Activated CD4-positive, alpha-beta memory T cell treated with anti-CD3 and anti-CD28 coated beads, Interleukin-2, amount 10 ng/mL, durations not matched to agents 7 days and 5 days (primary cell): Measurements from ENCODE around the gene NUP98. TPM values are rescaled to one million over a fixed set of nuclear protein-coding genes. Genes with fewer than 3 reads are reported as not detected.
A peak's percentile ranks its signal among the peaks of the same experiment; 100 is the strongest.
"Not testable (repeated sequence)": the region's sequence is repeated elsewhere in the genome, so short reads cannot be mapped to it uniquely, and the experiment has no call there.

Experiments
- CTCF ChIA-PET: fragments of 350-600 bp; sonication (Branson Sonifier 250); formaldehyde crosslinking; loops from one replicate; lab custom pipeline; 2021; ENCODE audit warnings: antibody characterized with exemption, inconsistent platforms; lab: Charles Lee
- POLR2A ChIA-PET: fragments of 350-600 bp; sonication (Branson Sonifier 250); formaldehyde crosslinking; loops from one replicate; lab custom pipeline; 2021; ENCODE audit warnings: antibody characterized with exemption; lab: Charles Lee
- DNase-seq: peaks from one replicate; pipeline ENCODE4 v3.0.0-alpha.2; 2020
- H3K27ac Mint-ChIP-seq: one replicate; pipeline ENCODE4 v1.8.0; 2021; ENCODE audit warnings: mild to moderate bottlenecking, mixed read lengths
- H3K27me3 Mint-ChIP-seq: one replicate; pipeline ENCODE4 v1.8.0; 2021; ENCODE audit warnings: mixed read lengths
- H3K36me3 Mint-ChIP-seq: one replicate; pipeline ENCODE4 v1.8.0; 2021; ENCODE audit warnings: low read depth, mixed read lengths
- H3K4me1 Mint-ChIP-seq: one replicate; pipeline ENCODE4 v1.8.0; 2021; ENCODE audit warnings: mixed read lengths
- H3K4me3 Mint-ChIP-seq: one replicate; pipeline ENCODE4 v1.8.0; 2021; ENCODE audit warnings: mild to moderate bottlenecking, mixed read lengths
- H3K9me3 Mint-ChIP-seq: one replicate; pipeline ENCODE4 v1.8.0; 2021; ENCODE audit warnings: mixed read lengths
- total RNA-seq, 2 experiments: library from RNA; stranded (reverse); gene quantifications; one replicate each; pipeline ENCODE4 v1.2.3, GENCODE V29; 2021

Gene NUP98
- total RNA-seq, 2 experiments from 2014 or later = 93.9 to 95.2 TPM

DNA sequence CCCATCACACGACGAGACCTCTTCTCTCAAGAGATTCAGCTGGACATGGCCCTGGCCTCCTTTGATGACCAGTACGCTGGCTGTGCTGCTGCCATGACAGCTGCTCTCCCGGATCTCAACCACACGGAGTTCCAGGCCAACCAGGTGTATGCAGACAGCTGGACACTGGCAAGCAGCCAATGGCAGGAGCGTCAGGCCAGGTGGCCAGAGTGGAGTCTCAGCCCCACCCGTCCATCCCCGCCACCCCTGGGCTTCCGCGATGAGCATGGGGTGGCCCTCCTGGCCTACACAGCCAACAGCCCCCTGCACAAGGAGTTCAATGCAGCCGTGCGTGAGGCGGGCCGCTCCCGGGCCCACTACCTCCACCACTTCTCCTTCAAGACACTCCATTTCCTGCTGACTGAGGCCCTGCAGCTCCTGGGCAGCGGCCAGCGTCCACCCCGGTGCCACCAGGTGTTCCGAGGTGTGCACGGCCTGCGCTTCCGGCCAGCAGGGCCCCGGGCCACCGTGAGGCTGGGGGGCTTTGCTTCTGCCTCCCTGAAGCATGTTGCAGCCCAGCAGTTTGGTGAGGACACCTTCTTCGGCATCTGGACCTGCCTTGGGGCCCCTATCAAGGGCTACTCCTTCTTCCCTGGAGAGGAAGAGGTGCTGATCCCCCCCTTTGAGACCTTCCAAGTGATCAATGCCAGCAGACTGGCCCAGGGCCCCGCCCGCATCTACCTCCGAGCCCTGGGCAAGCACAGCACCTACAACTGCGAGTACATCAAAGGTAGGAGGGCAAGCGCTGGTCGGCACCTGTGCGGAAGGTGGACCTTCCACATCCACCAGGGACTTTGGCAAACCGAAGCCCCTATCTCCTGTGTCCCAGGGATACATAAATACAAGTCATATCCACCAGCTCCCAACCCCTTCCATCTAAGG, 137.5 kb downstream of the NUP98 start:
- H3K4me1 Mint-ChIP-seq = no peaks in the 10 kb centered on the region
- H3K36me3 Mint-ChIP-seq = peaks cover 5% of the 10 kb centered on the region
- ChIA-PET POLR2A (no interaction called here), CTCF (no interaction called here)
- H3K27ac Mint-ChIP-seq = no peak overlapping the region
- no peaks in the 10 kb centered on the region for H3K9me3 Mint-ChIP-seq
- no peak for DNase-seq
- peaks cover 12% of the 10 kb centered on the region for H3K27me3 Mint-ChIP-seq
- no peak overlapping the region for H3K4me3 Mint-ChIP-seq

DNA sequence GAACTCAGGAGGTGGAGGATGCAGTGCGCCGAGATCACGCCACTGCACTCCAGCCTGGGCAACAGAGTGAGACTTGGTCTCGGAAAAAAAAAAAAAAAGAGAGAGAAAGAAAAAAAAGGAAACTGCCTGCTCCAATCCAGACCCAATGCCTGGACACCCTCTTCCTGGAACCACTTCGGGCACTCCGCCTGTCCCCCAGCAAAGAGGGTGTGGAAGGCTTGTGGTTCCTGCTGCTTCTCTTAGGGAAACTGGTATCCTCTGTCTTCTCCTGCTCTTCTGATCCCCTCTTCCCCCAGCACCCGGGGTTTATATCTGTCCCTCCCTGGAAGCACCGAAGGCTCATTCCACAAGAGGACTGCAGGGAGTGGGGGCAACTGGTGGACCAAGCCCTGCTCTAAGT, 139.1 kb downstream of the NUP98 start:
- no peaks in the 10 kb centered on the region for H3K4me1 Mint-ChIP-seq
- CTCF ChIA-PET = no interaction called here
- peaks cover 12% of the 10 kb centered on the region for H3K27me3 Mint-ChIP-seq
- no peak overlapping the region for H3K27ac Mint-ChIP-seq
- no peak for DNase-seq
- POLR2A ChIA-PET = no interaction called here
- H3K4me3 Mint-ChIP-seq = no peak overlapping the region
- H3K36me3 Mint-ChIP-seq = no peaks in the 10 kb centered on the region
- H3K9me3 Mint-ChIP-seq = no peaks in the 10 kb centered on the region

- H3K4me3 Mint-ChIP-seq, H3K4me1 Mint-ChIP-seq, POLR2A ChIA-PET, H3K36me3 Mint-ChIP-seq, DNase-seq, CTCF ChIA-PET, H3K27ac Mint-ChIP-seq, H3K9me3 Mint-ChIP-seq: not testable (repeated sequence)
- H3K27me3 Mint-ChIP-seq = peaks cover 12% of the 10 kb centered on the region
Observed at GRCh38 chr11:3657331-3657730, 140.0 kb downstream of the NUP98 start.

GRCh38 chr11:3655547-3655946, 141.8 kb downstream of the NUP98 start:
- peaks cover 23% of the 10 kb centered on the region for H3K27me3 Mint-ChIP-seq
- no peaks in the 10 kb centered on the region for H3K9me3 Mint-ChIP-seq
- H3K4me3 Mint-ChIP-seq = no peak overlapping the region
- no peak for DNase-seq
- ChIA-PET CTCF (no interaction called here), POLR2A (no interaction called here)
- no peaks in the 10 kb centered on the region for H3K4me1 Mint-ChIP-seq
- H3K36me3 Mint-ChIP-seq = no peaks in the 10 kb centered on the region
- no peak overlapping the region for H3K27ac Mint-ChIP-seq

- H3K36me3 Mint-ChIP-seq, H3K27ac Mint-ChIP-seq, H3K4me1 Mint-ChIP-seq, H3K9me3 Mint-ChIP-seq, CTCF ChIA-PET, POLR2A ChIA-PET, DNase-seq, H3K4me3 Mint-ChIP-seq: not testable (repeated sequence)
- peaks cover 40% of the 10 kb centered on the region for H3K27me3 Mint-ChIP-seq
Observed at GRCh38 chr11:3652514-3652913, 144.8 kb downstream of the NUP98 start.

DNA sequence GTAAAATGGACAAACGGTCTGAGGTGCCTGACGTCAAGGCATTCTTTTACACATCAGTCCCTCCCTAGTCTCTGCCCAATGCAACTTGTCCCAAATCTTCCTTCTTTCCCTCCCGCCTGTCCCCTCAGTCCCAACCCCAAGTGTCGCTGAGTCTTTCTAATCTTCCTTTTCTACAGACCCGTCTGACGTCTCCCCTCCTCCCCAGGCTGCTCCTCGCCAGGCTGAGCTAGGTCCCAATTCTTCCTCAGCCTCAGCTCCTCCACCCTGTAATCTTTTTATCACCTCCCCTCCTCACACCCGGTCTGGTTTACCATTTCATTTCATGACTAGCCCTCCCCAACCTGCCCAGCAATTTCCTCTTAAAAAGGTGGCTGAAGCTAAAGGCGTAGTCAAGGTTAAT, 148.0 kb downstream of the NUP98 start:
- POLR2A ChIA-PET, H3K36me3 Mint-ChIP-seq, DNase-seq, H3K4me3 Mint-ChIP-seq, CTCF ChIA-PET, H3K27ac Mint-ChIP-seq, H3K4me1 Mint-ChIP-seq, H3K9me3 Mint-ChIP-seq: not testable (repeated sequence)
- peaks cover 46% of the 10 kb centered on the region for H3K27me3 Mint-ChIP-seq

- H3K9me3 Mint-ChIP-seq, POLR2A ChIA-PET, CTCF ChIA-PET, DNase-seq, H3K4me3 Mint-ChIP-seq, H3K27ac Mint-ChIP-seq, H3K36me3 Mint-ChIP-seq, H3K4me1 Mint-ChIP-seq: not testable (repeated sequence)
- H3K27me3 Mint-ChIP-seq = peaks cover 48% of the 10 kb centered on the region
Observed at GRCh38 chr11:3648843-3649242, 148.5 kb downstream of the NUP98 start.

DNA sequence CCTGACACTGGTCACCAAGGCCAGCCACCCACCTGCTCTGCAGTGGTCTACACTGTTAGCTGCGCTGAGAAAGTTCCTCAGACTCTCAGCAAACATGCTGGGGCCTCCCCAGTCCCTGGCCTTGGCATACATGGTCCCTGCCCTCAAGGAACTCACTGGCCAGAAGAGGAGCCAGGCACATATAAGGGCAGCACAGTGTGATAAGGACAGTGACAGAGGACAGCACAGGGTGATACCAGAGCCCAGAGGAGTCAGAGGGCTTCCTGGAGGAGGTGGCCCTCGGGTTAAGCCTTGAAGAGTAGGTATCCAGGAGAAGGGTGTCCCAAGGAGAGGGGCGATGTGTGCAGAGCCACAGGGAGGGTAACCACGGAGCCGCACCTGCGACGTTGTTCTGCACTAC, 151.8 kb downstream of the NUP98 start:
- H3K4me3 Mint-ChIP-seq = no peak overlapping the region
- H3K27me3 Mint-ChIP-seq = peaks cover 57% of the 10 kb centered on the region
- CTCF ChIA-PET = no interaction called here
- H3K4me1 Mint-ChIP-seq = peaks cover 9% of the 10 kb centered on the region
- no peaks in the 10 kb centered on the region for H3K9me3 Mint-ChIP-seq
- no peak for DNase-seq
- POLR2A ChIA-PET = no interaction called here
- H3K27ac Mint-ChIP-seq = no peak overlapping the region
- no peaks in the 10 kb centered on the region for H3K36me3 Mint-ChIP-seq

DNA sequence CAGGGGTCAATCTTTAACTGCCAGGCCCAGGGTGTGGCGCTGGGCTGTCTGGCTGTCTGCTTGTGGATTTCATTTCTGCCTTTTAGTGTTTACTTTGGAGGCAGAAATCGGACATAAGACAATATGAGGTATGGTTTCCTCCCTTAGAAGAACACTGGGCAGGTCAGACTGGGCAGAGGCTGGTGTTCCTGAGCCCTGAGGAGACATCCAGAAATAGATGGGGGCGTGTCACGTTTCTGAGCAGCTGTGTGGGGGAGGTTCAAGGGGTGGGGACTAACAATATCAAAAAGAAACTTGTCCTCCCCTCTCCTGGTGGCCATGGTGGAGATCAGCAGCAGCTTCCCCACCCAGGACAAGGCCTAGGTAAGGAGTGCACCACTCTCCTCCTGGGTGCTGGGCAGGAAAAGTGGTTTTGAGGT, 152.5 kb downstream of the NUP98 start, which contains the start of gene ART1:
Gene ART1 (plus strand): TSS at position 312 of the 419 bp plus-strand sequence. CDS start 14,086 bp downstream, outside the sequence.
- peaks cover 54% of the 10 kb centered on the region for H3K27me3 Mint-ChIP-seq
- no peak for DNase-seq
- POLR2A ChIA-PET = no interaction called here
- no peaks in the 10 kb centered on the region for H3K36me3 Mint-ChIP-seq
- CTCF ChIA-PET = no interaction called here
- no peak within 1 kb of the TSS for H3K27ac Mint-ChIP-seq
- H3K9me3 Mint-ChIP-seq = no peaks in the 10 kb centered on the region
- H3K4me3 Mint-ChIP-seq = no peak within 1 kb of the TSS
- peaks cover 9% of the 10 kb centered on the region for H3K4me1 Mint-ChIP-seq

DNA sequence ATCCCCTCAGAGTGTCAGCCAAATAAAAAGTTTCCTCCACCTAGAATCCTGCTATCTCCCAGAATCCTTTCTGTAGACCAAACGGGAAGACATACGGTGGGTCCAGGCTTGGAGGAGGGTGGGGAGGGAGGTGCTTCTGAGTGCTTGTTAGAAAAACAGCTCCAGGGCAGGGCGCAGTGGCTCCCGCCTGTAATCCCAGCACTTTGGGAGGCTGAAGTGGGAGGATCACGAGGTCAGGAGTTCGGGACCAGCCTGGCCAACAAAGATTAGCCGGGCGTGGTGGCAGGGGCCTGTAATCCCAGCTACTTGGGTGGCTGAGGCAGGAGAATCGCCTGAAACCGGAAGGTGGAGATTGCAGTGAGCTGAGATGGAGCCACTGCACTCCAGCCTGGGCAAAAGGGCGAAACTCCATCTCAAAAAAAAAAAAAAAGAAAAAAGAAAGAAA, 154.2 kb downstream of the NUP98 start:
- H3K27ac Mint-ChIP-seq, H3K9me3 Mint-ChIP-seq, H3K36me3 Mint-ChIP-seq, H3K4me3 Mint-ChIP-seq, CTCF ChIA-PET, POLR2A ChIA-PET, DNase-seq, H3K4me1 Mint-ChIP-seq: not testable (repeated sequence)
- peaks cover 38% of the 10 kb centered on the region for H3K27me3 Mint-ChIP-seq

DNA sequence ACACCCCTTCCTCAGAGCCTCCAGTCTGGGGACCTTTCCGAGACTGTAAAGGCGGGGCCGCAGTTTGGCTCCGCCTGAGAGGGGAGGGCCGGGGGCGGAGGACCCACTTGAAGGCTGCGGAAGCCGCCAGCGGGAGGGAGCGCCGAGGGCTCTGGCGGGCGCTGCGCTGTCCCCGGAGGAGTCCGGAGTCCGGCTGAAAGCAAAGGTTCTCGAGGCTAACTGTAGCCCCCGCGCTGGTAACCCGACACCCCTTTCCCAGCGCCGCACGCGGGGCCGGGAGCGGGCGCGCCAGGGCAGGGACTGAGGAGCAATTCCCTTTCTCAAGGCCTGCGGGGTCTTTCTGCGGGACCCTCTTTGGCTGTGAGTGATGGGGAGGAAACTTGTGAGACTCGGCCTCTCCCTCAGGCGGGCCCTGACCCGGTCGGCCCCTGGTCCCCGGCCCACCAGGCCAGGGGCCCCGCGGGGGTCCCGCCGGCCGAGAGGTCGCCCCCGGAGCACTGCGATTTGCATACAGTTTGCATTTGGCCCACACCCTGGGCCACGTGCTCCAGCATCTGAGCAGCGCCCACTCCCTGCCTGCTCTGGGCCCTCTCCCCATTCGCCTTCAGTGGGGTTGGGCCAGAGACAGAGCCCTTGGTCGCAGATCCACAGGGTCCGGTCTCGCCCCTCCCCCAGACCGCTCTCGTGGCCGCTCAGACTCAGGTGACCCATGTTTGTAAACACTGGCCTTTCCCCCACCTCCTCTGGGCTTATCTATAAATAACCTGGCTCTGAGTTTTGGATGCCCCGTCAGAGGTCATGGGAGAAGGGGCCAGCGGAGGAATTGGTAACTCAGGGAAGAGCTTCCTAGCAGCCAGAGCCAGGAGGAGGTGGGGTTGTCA, 155.0 kb downstream of the NUP98 start:
- POLR2A ChIA-PET = no interaction called here
- Mint-ChIP-seq H3K4me1 (peaks cover 9% of the 10 kb centered on the region), H3K9me3 (no peaks in the 10 kb centered on the region), H3K36me3 (no peaks in the 10 kb centered on the region), H3K27ac (no peak overlapping the region), H3K4me3 (peak overlapping the region; percentile 61), H3K27me3 (peaks cover 35% of the 10 kb centered on the region)
- DNase-seq = peak; percentile 72
- CTCF ChIA-PET = no interaction called here

GRCh38 chr11:3641701-3642070, 155.7 kb downstream of the NUP98 start, which contains the start of gene ART5:
ART5 (minus strand) TSS chr11:3641992; CDS start chr11:3641862, 130 bp downstream.
- DNase-seq = no peak
- no peaks in the 10 kb centered on the region for H3K36me3 Mint-ChIP-seq
- CTCF ChIA-PET = no interaction called here
- H3K27ac Mint-ChIP-seq = no peak within 1 kb of the TSS
- no peaks in the 10 kb centered on the region for H3K9me3 Mint-ChIP-seq
- H3K4me3 Mint-ChIP-seq = peak within 1 kb of the TSS; percentile 61
- POLR2A ChIA-PET = no interaction called here
- H3K4me1 Mint-ChIP-seq = peaks cover 9% of the 10 kb centered on the region
- H3K27me3 Mint-ChIP-seq = peaks cover 34% of the 10 kb centered on the region

DNA sequence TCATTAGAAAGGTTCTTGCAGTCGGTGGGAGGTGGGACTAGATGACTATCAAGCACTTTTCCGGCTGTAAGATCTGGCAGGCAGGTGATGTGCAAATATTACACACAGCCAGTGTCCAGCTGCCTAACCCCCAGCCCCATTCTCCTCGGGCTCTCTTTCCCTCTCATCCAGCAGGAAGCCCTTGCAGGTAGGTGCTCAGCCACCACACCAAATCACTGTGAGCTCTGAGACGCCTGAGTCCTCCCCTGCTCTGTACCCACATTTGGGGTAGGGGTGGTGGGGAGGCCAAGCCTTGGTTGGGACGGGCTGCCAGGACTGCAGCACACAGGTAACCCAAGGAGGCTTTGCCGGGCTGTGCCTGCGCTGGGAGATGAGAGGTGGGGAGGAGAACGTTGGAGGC, 156.2 kb downstream of the NUP98 start:
- CTCF ChIA-PET = no interaction called here
- peak overlapping the region; percentile 3 for H3K4me3 Mint-ChIP-seq

More for the DNA sequence above, 156.2 kb downstream of the NUP98 start:
- Mint-ChIP-seq H3K27me3 (peaks cover 35% of the 10 kb centered on the region), H3K36me3 (no peaks in the 10 kb centered on the region), H3K4me1 (peaks cover 9% of the 10 kb centered on the region), H3K27ac (no peak overlapping the region), H3K9me3 (no peaks in the 10 kb centered on the region)
- POLR2A ChIA-PET = no interaction called here
- DNase-seq = no peak
